Panc1 (cell line): ENCODE results near the gene ERO1A. TPM values are rescaled to one million over a fixed set of nuclear protein-coding genes. Genes with fewer than 3 reads are reported as not detected.

Experiments used
- ATAC-seq: fragments of 200-7000 bp; cut with Tn5 transposase; 2 replicates; pipeline ENCODE4 v1.9.1; 2020; ENCODE audit warnings: mild to moderate bottlenecking, moderate library complexity
- BruUV-seq: library from RNA; stranded (reverse); fragments of 400-500 nt; replicated peaks from 2 replicates; lab custom pipeline; 2021; lab: Mats Ljungman, UMichigan
- CTCF ChIA-PET: fragments of 300-600 bp; sonication (Branson Sonifier 250); formaldehyde crosslinking; loops from one replicate; lab custom pipeline; 2022; ENCODE audit warnings: antibody characterized with exemption; lab: Charles Lee
- POLR2A ChIA-PET: fragments of 300-600 bp; sonication (Branson Sonifier 250); formaldehyde crosslinking; loops from one replicate; lab custom pipeline; 2022; ENCODE audit warnings: antibody characterized with exemption; lab: Charles Lee
- DNase-seq: peaks from one replicate; pipeline ENCODE4 v3.0.0-alpha.2; 2010; ENCODE audit warnings: low read depth, low spot score
- H3K27ac ChIP-seq: 2 replicates; pipeline ENCODE4 v1.5.1; 2011; ENCODE audit warnings: mild to moderate bottlenecking, low read length, inconsistent platforms
- H3K27me3 ChIP-seq: fragments of 200-500 bp; sonication (Bioruptor generic); 2 replicates; pipeline ENCODE4 v1.6.0; 2014; ENCODE audit warnings: low read length, inconsistent platforms; ENCODE audit not compliant: control insufficient read depth, insufficient read depth
- H3K36me3 ChIP-seq: fragments of 200-500 bp; sonication (Bioruptor generic); 2 replicates; pipeline ENCODE4 v1.5.1; 2014; ENCODE audit warnings: inconsistent platforms, mild to moderate bottlenecking, low read length, moderate library complexity; ENCODE audit not compliant: control insufficient read depth, insufficient read depth
- H3K4me1 ChIP-seq: 2 replicates; pipeline ENCODE4 v1.5.1; 2011; ENCODE audit warnings: inconsistent platforms, mild to moderate bottlenecking, low read length, moderate library complexity; ENCODE audit not compliant: control insufficient read depth, insufficient read depth
- H3K4me3 ChIP-seq, 2 experiments: 2 replicates each; pipeline ENCODE4 v1.5.1; 2011 to 2012; ENCODE audit warnings: low read depth in 2 of 2, low read length in 2 of 2, mild to moderate bottlenecking in 2 of 2, inconsistent platforms in 1 of 2, moderate library complexity in 1 of 2
- H3K9me3 ChIP-seq: fragments of 200-500 bp; sonication (Bioruptor generic); 2 replicates; pipeline ENCODE4 v1.5.1; 2014; ENCODE audit warnings: low read depth, mild to moderate bottlenecking, inconsistent platforms, low read length, moderate library complexity; ENCODE audit not compliant: control insufficient read depth, insufficient read depth
- POLR2AphosphoS5 ChIP-seq: IDR thresholded peaks from 2 replicates; pipeline ENCODE4 v1.6.1; 2012; ENCODE audit warnings: mild to moderate bottlenecking, low read depth, low read length, moderate library complexity
- SIN3A ChIP-seq: IDR thresholded peaks from 2 replicates; pipeline ENCODE4 v1.6.1; 2012; ENCODE audit warnings: low read depth, mild to moderate bottlenecking, low read length, moderate library complexity, borderline replicate concordance; ENCODE audit not compliant: insufficient read depth
- TCF7L2 ChIP-seq: IDR thresholded peaks from 2 replicates; pipeline ENCODE4 v1.6.1; 2011; ENCODE audit warnings: mild to moderate bottlenecking, low read depth, low read length, inconsistent platforms
- in situ Hi-C: cut with HindIII; loops from 2 replicates; pipeline ENCODE4 v1.10.0; 2016; ENCODE audit warnings: low sequenced_read_pairs, low pct_unique_long_range_greater_than_20kb
- intact Hi-C: fragments of 100-400 bp; cut with micrococcal nuclease; formaldehyde crosslinking; loops from one replicate; pipeline ENCODE4 v1.10.0; 2022; ENCODE audit not compliant: unreplicated experiment
- total RNA-seq: library from RNA; stranded (reverse); gene quantifications from one replicate; pipeline ENCODE4 v1.2.1, GENCODE V29; 2021; ENCODE audit not compliant: unreplicated experiment
- TF ChIP-seq, protein P1 (sequence below): fragments of 450-650 bp; IDR thresholded peaks from 2 replicates; pipeline ENCODE4 v1.5.1; 2017; ENCODE audit warnings: mild to moderate bottlenecking
- TF ChIP-seq, protein P2 (sequence below), 2 experiments: IDR thresholded peaks; 2 replicates each; pipeline ENCODE4 v1.6.1; 2011 to 2012; ENCODE audit warnings: low read depth in 2 of 2, control low read depth in 1 of 2, low read length in 1 of 2, mild to moderate bottlenecking in 1 of 2, moderate library complexity in 1 of 2; ENCODE audit not compliant: insufficient read depth in 1 of 2

Gene ERO1A
- total RNA-seq, 1 experiment from 2014 or later, result 83.3 TPM

DNA sequence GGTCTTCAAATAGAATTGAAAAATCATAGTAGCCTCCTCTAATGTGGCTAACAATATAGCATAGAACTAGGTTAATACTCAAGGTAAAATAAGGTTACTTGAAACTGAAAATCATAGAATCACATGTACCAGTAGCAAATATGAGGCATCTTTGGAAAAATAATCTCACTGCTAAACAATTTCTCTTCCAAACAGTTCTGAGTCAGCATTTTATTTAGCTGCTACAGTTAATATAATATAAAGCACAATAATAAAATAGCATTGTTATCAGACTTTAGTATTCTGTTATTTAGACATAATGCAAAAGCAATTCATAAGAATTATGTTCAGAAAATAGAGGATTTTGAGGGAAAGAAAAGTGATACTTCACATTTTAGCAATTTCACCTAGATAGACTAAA lies 35.0 kb downstream of the ERO1A start:
- TF ChIP-seq POLR2AphosphoS5, result no peak
- TF ChIP-seq, protein P1, sequence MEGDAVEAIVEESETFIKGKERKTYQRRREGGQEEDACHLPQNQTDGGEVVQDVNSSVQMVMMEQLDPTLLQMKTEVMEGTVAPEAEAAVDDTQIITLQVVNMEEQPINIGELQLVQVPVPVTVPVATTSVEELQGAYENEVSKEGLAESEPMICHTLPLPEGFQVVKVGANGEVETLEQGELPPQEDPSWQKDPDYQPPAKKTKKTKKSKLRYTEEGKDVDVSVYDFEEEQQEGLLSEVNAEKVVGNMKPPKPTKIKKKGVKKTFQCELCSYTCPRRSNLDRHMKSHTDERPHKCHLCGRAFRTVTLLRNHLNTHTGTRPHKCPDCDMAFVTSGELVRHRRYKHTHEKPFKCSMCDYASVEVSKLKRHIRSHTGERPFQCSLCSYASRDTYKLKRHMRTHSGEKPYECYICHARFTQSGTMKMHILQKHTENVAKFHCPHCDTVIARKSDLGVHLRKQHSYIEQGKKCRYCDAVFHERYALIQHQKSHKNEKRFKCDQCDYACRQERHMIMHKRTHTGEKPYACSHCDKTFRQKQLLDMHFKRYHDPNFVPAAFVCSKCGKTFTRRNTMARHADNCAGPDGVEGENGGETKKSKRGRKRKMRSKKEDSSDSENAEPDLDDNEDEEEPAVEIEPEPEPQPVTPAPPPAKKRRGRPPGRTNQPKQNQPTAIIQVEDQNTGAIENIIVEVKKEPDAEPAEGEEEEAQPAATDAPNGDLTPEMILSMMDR, result no peak
- no peak for TF ChIP-seq TCF7L2
- TF ChIP-seq, protein P2, sequence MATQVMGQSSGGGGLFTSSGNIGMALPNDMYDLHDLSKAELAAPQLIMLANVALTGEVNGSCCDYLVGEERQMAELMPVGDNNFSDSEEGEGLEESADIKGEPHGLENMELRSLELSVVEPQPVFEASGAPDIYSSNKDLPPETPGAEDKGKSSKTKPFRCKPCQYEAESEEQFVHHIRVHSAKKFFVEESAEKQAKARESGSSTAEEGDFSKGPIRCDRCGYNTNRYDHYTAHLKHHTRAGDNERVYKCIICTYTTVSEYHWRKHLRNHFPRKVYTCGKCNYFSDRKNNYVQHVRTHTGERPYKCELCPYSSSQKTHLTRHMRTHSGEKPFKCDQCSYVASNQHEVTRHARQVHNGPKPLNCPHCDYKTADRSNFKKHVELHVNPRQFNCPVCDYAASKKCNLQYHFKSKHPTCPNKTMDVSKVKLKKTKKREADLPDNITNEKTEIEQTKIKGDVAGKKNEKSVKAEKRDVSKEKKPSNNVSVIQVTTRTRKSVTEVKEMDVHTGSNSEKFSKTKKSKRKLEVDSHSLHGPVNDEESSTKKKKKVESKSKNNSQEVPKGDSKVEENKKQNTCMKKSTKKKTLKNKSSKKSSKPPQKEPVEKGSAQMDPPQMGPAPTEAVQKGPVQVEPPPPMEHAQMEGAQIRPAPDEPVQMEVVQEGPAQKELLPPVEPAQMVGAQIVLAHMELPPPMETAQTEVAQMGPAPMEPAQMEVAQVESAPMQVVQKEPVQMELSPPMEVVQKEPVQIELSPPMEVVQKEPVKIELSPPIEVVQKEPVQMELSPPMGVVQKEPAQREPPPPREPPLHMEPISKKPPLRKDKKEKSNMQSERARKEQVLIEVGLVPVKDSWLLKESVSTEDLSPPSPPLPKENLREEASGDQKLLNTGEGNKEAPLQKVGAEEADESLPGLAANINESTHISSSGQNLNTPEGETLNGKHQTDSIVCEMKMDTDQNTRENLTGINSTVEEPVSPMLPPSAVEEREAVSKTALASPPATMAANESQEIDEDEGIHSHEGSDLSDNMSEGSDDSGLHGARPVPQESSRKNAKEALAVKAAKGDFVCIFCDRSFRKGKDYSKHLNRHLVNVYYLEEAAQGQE (IDR thresholded peaks at IDR 0.05; ENCODE audit: insufficient read depth in 1 of 2, low read depth in 2 of 2, low read length in 1 of 2), result no peak
- TF ChIP-seq SIN3A, result no peak
- in situ Hi-C loops, result no loop called here

DNA sequence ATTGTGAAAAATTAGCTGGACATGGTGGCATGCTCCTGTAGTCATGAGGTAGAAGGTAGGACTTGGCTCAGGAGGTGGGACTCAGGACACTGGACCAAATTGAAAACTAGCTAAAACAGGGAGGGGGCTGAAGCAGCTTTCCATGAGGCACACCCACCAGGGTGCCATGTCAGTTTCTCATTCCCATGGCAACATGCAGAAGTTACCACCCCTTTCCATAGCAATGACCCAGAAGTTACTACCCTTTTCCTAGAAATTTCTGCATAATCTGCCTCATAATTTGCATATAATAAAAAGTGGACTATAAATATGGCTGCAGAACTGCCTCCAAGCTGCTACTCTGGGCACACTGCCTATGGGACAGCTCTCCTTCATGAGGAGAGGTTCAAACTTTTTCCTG lies 38.5 kb downstream of the ERO1A start:
- Histone ChIP-seq H3K4me1 (no peaks in the 10 kb centered on the region), H3K4me3 (no peak overlapping the region), H3K27ac (no peak overlapping the region), H3K27me3 (no peaks in the 10 kb centered on the region), H3K9me3 (no peaks in the 10 kb centered on the region), H3K36me3 (peaks cover 8% of the 10 kb centered on the region)
- in situ Hi-C loops, result no loop called here
- ATAC-seq (no peak), DNase-seq (no peak)
- ChIA-PET POLR2A (no interaction called here), CTCF (no interaction called here)
- no TSS peak for BruUV-seq
- intact Hi-C loops, result no loop called here
- TF ChIP-seq, protein P2 (IDR thresholded peaks at IDR 0.05; ENCODE audit: insufficient read depth in 1 of 2, low read depth in 2 of 2, low read length in 1 of 2), result no peak
- TF ChIP-seq, protein P1, result no peak
- no peak for TF ChIP-seq SIN3A
- no peak for TF ChIP-seq POLR2AphosphoS5
- no peak for TF ChIP-seq TCF7L2

More for the DNA sequence above, 35.0 kb downstream of the ERO1A start:
- no TSS peak for BruUV-seq
- Histone ChIP-seq H3K9me3 (no peaks in the 10 kb centered on the region), H3K27me3 (no peaks in the 10 kb centered on the region), H3K36me3 (peaks cover 6% of the 10 kb centered on the region), H3K27ac (no peak overlapping the region), H3K4me1 (no peaks in the 10 kb centered on the region), H3K4me3 (no peak overlapping the region)
- ChIA-PET POLR2A (no interaction called here), CTCF (no interaction called here)
- ATAC-seq (no peak), DNase-seq (no peak)
- intact Hi-C loops, result no loop called here
